HT1080 (cell line): Measurements from ENCODE around the gene RPL36. TPM values are rescaled to one million over a fixed set of nuclear protein-coding genes. Genes with fewer than 3 reads are reported as not detected.
"Not testable (repeated sequence)": the region's sequence is repeated elsewhere in the genome, so short reads cannot be mapped to it uniquely, and the experiment has no call there.

Source experiments
- DNase-seq: peaks from one replicate; pipeline ENCODE4 v3.0.0-alpha.2; 2015; ENCODE audit warnings: low read depth
- total RNA-seq: library from RNA; depleted of rRNA; stranded (reverse); fragments of >200 nt; shearing (Covaris generic); gene quantifications from 2 replicates; pipeline ENCODE4 v1.2.3, GENCODE V29; 2014

The RPL36 gene
- total RNA-seq, 1 experiment from 2014 or later, result 1,434 TPM

DNA sequence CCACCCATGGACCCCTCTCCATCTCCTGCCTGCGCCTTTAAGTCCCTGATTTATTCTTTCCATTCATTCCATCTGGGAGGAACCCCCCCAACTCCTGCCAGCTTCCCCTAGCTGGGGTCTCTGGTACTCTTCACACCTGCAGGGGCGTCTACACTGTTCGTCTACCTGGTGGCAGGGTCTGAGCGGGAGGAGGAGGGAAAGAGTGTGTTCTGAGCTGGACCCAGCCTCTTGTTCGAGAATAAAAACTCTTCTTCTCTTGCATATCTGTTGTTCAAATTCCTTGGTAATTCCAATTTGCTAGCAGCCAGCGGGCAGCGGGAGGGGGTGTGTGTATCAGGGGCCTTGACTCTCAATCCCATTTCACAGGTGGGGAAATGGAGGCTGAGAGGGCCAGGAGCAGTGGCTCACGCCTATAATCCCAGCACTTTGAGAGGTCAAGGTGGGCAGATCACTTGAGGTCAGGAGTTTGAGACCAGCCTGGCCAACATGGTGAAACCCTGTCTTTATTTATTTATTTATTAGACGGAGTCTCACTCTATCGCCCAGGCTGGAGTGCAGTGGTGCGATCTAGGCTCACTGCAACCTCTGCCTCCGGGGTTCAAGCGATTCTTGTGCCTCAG, 1.7 kb upstream of the RPL36 start:
- DNase-seq, result not testable (repeated sequence)

DNA sequence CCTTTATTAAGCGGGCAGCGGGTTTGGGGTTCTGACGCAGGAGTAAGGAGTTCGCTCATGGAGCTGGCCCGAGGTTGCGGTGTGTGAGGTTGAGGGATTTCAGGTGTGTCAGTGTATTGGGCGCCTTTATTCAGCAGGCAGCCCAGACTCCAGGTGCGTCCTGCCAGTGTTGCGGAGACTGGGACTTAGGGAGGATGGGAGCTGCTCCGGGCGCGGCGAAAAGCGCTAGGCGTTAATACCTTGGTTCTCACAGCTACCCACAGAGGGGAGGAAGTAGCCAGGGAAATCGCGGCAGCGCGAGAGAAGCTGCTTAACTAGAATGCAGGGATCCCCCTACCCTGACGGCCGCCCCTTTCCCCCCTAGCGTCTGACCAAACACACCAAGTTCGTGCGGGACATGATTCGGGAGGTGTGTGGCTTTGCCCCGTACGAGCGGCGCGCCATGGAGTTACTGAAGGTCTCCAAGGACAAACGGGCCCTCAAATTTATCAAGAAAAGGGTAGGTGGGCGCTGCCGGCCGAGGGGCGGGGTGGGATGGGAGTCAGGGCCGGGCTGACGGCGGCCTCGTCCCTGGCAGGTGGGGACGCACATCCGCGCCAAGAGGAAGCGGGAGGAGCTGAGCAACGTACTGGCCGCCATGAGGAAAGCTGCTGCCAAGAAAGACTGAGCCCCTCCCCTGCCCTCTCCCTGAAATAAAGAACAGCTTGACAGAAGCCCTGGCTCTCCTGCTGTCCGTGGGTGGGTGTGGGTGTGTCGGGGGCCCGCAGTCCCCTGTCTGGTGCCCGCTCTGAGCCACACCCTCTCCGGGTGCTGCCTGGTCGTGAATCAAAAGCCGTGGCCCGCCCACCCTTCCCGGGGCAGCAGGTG, 1.1 kb downstream of the RPL36 start:
- peak; percentile 61 for DNase-seq

DNA sequence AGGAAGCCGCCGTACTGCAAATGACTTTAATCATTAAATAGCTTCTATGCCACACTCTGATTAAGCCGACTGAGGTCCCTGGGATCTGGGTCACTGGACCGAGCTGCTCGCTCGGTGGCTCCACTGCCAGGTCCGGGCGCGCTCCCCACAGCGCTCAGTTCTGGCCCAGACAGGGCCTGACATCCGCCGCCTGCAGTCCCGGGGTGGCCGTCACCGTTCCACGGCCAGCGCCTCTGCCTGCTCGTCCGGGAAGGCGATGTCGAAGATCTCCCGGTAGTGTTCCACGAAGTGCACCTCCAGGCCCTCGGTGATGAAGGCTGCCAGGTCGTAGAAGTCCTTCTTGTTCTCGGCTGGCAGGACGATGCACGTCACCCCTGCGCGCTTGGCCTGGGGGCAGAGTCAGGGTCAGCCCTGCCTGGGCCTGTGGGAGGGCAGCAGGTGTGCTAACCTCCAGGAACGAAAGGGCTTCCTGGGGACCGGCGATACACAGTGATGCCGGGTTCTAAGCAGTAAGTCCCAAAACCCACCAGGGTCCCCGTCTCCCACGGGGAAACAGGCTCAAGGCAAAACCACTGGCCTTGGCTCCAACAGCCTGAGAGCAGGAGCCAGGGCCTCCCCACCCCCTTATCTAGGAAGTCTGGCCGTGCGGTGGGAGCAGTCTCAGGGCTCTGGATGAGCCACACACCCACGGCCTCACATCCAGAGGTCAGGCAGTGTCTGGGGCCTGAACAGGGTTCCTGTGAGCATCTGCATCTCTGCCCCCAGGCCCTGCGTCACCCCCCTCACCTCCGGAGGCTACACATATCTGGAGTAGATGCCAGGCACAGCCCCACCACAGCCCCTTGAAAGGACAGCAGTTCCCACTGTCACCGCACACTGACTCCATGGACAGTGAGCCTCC, 2.0 kb downstream of the RPL36 start:
- DNase-seq, result peak; percentile 49

DNA sequence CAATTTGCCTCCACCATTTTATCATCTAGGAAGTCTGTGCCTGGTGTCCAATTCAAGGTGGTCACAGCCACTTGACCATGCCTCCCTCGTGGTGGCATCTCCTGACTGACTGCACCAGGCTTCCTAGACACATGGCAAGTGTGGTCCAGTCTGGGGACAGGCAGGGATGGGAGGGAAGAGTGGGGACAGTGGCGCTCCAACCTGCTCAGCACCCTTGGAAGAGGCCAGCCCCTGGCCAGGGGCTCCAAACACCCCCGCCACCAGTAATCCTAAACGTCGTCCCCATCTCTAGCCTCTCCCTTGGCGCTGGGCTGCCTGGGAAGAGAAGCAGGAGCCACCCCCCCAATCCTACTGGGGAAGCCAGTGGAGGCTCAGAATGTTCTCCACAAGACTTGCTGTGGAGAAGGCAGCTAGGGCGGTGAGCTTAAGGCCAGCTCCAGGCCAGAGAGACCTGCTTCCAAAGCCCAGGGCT, 2.7 kb downstream of the RPL36 start:
- peak; percentile 50 for DNase-seq

DNA sequence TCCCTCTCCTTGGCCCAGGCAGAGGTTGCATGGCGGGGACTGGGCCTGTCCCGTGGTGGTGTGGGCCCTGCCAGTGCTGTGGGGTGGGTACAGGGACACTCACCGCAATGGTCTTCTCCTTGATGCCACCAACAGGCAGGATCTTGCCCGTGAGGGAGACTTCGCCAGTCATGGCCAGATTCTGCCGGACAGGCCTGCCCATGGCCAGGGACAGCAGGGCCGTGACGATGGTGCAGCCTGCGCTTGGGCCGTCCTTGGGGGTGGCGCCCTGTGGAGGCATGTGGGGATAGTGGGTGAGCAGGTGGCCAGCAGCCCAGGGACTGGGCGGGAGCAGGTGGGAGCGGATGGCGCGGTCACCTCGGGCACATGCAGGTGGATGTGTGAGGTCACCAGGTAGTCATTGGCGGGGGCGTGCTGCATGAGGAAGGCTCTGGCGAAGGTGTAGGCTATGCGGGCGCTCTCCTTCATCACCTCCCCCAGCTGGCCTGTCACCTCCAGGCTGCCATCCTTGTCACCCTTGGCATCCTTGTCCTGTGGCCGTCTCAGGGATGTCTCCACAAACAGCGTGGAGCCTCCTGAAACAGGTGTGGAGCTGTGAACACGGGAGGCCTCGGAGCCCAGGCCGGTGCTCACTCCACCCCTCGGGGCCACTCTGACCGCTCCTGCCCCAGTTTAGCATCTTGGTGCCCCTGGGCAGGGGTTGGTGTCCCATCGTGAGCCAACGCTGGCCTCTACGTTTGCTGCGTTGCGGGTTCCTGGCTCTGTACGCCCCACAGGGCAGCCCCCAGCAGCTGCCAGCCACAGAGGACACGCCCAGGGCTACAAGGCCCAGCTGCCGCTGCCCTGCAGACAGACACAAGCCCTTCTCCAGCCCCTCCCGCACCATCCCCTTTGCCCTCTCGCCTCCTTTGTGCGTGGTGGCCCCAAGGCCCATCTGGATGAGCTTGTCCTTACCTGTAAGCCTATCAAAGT, 3.4 kb downstream of the RPL36 start:
- peak; percentile 34 for DNase-seq

DNA sequence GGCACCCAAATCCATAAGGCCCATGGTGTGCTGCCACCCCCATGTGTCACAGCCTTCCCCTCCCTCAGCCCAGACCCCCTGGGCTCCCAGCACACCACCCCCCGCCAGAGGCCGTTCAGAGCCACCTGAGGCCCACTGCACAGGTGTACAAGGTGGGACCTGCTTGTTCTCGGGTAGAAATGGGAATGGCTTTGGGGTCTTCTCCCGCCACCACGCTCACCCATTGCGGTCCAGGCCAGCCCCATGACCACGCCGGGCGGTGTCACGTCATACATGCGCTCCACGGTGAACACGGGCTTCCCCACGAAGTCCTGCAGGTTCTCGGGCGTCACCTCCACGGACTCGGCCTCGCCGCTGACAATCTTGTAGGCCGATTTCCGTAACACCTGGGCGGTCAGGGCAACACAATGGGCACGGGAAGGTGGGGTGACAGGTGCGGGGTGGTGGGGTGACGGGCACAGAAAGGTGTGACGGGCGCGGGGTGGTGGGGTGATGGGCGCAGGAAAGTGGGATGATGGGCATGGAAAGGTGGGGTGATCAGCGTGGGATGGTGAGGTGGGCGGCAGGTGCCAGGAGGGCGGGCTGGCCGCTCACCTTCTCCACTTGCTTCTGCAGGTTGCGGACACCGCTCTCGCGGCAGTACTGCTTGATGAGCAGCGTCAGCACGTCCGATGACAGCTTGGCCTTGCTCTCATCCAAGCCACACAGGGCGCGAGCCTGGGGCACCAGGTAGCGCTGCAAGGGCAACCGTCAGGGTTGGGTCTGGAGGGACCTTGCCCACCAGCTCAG, 4.3 kb downstream of the RPL36 start:
- DNase-seq, result no peak

DNA sequence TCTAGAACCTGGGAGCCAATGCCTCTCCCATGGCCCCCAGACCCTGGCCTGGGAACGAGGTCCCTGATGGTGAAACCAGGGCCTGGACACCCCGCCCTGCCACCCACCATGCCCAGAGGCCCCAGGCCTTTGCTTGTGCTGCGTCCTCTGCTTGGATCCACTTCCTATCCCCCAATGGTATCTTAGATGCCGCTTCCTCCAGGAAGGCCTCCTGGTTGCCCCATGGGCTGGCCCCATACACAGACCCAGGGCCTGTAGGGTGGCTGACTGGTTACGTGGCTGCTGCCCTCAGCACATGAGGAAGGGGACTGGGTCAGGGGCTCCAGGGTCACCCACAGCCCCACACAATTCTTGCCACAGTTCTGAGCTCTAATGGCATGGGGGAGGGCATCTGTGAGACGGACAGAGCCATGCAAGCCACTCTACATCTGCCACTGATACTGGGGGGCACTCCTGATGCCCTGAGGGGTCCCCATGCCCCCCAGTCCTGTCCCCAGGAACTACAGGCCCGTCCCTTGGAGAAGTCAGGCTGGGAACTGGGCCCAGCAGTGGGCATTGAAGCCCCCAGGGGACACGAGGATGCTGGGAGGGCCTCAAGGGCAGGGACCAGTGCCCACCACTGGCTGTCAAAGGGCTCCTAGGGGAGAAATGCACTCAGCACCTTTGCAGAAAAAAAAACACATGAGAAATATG, 5.0 kb downstream of the RPL36 start:
- DNase-seq, result peak; percentile 29

DNA sequence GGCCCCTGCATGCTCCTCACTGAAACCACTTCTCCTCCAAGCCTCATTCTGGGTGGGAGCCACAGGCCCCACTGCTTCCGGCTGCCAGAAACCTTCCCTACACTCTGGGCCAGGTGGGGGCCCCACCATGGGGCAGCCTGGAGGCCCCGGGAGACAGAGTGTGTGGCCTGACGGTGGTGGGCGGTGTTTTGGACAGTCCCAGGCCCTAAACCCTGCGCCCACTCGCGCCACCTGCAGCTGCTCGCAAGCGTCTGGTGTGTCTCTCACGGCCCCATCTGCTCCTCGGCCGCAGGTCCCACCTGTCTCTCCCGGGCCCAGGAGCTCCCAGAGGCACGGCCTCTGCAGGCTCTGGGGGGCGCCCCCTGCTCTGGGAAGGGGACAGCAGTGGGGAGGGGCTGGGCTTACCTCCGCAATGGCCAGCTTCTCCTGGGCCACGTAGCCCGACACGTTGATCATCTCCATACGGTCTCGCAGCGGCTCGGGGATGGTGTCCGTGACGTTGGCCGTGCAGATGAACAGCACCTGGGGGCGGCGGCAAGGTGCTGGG, 5.6 kb downstream of the RPL36 start:
- no peak for DNase-seq

DNA sequence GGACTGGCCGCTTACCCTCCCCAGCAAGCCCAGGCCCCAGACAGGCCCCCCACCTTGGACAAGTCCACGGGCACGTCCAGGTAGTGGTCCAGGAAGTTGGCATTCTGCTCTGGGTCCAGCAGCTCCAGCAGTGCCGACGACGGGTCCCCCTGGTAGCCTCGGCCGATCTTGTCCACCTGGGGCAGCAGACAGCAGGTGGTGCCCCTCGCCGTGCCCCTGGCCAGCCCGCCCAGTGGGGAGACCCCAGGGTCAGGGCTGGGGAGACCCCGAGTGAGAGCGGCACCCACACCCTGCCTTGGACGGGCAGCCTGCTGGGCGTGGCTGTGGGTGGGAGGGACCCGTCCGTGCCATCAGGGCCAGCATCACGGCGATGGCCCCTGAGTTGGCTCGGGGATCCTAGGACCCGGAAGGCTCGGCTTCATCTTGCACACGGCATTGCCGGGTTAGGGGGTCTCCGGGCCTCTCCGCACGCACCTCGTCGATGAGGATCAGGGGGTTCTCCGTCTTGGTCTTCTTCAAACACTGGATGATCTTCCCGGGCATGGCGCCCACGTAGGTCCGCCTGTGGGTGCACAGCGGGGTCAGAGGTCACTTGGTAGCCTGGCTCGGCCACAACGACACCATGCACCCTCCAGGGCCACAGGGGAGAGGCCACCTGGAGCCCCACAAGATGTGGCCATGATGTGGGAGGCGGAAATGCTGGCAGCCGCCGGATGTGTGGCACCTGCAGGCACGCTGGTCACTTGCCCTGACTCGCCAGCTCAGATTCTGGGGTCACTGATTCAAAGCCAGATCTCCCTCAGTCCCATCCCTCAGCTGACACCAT, 6.3 kb downstream of the RPL36 start:
- DNase-seq, result no peak

DNA sequence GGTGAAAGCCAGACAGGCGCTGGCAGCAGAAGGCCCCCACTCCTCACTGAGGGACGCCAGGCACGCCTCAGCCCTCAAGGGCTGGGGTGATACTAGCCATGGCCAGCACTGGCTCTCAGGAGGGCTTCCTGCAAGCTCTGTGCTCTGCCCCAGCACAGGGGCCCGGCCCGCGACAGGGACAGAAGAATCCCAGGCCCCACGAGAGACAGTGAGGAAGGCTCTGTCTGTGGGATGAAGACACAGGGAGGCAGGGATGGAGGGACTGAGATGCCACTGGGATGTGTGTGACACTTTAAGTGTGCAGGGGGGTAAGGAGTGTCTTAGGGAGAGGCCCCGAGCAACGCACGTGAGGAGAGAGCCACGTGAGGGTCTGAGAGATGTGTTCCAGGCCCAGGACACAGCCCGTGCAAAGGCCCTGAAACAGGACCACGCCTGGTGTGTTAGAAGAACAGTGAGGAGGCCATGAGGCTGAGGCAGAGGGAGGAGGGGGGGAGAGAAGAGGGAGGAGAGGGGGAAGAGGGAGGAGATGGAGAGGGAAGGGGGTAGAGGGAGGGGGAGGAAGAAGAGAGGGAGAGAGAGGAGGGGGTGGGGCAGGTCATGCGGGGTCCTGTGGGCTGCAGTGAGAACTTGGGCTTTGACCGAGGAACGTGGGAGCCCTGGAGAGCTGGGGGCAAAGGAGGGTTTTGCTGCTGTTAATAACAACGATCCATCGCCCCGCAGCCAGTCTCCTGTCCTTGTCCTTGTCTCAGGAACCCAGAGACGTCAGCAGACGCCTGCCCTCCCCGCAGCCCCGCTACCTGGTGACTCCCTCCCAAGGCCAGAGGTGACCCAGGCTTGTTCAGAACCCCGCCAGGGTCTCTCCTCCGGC, 7.2 kb downstream of the RPL36 start:
- DNase-seq, result no peak

DNA sequence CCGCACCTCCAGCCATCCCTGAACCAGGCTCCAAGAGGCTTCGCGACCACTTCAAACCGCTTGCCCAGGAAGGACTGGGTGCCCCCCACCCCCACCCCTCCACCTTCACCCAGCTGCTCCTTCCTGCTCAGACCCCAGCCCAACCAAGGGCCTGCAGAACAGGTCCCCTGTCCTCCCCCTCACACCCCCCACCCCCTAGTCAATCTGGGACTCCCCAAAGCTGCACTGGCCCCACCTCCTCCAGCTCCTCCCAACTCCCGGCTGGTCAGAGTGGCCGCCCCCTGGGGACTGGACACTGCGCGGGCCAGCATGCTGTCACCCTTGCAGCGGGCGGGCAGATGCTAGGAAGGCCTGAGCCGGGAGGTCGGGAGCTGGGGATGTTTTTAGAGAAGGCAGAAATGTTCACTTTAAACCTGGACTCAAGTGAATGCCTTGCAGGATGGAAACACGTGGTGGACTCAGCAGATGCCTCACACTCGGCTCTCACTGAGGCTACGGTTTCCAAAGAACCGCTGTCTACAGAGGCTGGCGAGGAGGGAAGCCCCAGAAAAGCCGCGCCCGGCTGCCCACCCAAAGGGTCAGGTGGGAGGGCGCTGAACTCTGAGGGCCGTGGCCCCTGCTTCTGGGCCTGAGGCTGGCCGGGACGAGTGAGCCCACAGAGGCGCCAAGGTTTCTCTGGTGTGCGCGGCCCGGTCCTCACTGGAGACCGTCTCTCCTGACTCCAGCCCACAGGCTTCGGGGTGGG, 8.0 kb downstream of the RPL36 start:
- no peak for DNase-seq

DNA sequence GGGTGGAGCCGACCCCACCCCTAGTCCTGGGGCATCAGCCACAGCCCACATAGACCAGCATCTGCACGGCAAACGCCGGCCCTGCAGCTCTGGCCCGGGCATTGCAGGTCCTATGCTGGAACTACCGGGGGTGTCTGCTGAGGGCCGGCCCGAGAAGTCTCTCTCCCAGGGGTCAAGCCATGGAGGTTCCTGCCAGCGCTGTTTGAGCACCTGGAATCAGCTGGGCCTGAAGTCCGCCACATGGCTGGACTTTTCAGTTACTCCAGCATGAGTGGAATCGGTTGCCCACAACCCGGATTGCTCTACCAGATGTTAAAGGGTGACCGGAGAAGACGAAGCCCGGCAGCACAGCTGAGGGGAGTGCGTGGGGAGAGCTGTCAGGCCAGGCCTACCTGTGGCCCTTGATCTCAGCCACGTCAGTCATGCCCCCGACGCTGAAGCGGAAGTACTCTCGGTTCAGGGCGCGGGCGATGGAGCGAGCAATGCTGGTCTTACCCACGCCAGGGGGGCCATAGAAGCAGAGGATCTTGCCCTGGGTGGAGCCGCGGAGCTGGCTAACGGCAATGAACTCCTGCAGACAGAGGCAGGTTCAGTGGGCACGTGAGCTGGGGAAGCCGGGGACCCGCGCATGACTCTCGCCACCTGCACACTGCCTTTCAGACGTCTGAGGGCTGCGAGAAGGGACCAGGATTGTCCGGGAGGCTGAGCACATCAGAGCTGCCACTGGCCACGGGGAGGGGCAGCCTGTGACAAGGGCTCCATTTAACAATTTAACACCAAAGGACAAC, 8.7 kb downstream of the RPL36 start:
- no peak for DNase-seq

DNA sequence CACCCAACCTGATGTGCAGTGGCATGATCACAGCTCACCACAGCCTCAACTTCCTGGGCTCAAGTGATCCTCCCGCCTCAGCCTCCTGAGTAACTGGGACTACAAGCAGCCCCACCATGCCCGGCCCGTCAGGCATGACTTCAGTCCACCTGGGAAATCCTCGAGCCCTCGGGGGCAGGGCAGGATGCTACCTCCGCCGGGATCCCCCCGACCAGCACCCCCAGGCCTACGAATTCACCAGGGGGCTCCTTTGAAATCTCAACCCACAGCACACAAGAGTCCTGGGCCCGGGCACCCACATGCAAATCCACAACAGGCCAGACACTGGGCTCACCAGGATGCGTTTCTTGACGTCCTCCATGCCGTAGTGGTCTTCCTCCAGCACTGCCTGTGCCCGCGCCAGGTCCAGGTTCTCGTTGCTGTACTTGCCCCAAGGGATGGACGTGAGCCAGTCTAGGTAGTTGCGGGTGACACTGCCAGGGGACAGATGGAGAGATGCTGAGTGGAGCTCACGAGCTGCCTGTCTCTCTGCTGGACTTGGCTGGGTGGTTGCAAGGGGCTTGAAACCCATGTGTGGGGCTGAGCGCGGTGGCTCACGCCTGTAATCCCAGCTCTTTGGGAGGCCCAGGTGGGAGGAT, 10.5 kb downstream of the RPL36 start:
- DNase-seq, result no peak

DNA sequence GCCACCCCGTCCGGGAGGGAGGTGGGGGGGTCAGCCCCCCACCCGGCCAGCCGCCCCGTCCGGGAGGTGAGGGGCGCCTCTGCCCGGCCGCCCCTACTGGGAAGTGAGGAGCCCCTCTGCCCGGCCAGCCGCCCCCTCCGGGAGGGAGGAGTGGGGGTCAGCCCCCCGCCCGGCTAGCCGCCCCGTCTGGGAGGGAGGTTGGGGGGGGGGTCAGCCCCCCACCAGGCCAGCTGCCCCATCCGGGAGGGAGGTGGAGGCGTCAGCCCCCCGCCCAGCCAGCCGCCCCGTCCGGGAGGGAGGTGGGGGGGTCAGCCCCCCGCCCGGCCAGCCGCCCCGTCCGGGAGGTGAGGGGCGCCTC, 11.9 kb downstream of the RPL36 start:
- not testable (repeated sequence) for DNase-seq
